HEK293T (cell line): ENCODE results near the gene NBEA.

Experiments
- BHLHE40 ChIP-seq: fragments of 450-650 bp; IDR thresholded peaks from 2 replicates; pipeline ENCODE4 v1.6.1; 2016; ENCODE audit warnings: mild to moderate bottlenecking, moderate library complexity, borderline replicate concordance
- CTBP1 ChIP-seq: fragments of 450-650 bp; IDR thresholded peaks from 2 replicates; pipeline ENCODE4 v1.6.1; 2016; ENCODE audit warnings: borderline replicate concordance
- ELF4 ChIP-seq: fragments of 450-650 bp; IDR thresholded peaks from 2 replicates; pipeline ENCODE4 v1.6.1; 2017; ENCODE audit warnings: antibody characterized with exemption
- FOXA1 ChIP-seq: fragments of 450-650 bp; IDR thresholded peaks from 2 replicates; pipeline ENCODE4 v1.6.1; 2016; ENCODE audit warnings: mild to moderate bottlenecking
- FOXK2 ChIP-seq: fragments of 450-650 bp; IDR thresholded peaks from 2 replicates; pipeline ENCODE4 v1.6.1; 2016; ENCODE audit warnings: mild to moderate bottlenecking
- FOXM1 ChIP-seq: fragments of 450-650 bp; IDR thresholded peaks from 2 replicates; pipeline ENCODE4 v1.6.1; 2017; ENCODE audit warnings: mild to moderate bottlenecking, borderline replicate concordance
- SP1 ChIP-seq: fragments of 450-650 bp; IDR thresholded peaks from 2 replicates; pipeline ENCODE4 v1.6.1; 2017
- SUZ12 ChIP-seq: fragments of 450-650 bp; IDR thresholded peaks from 2 replicates; pipeline ENCODE4 v1.6.1; 2016; ENCODE audit warnings: mild to moderate bottlenecking
- TARDBP ChIP-seq: fragments of 450-650 bp; IDR thresholded peaks from 2 replicates; pipeline ENCODE4 v1.6.1; 2016
- TF ChIP-seq, protein P1 (sequence below): fragments of 450-650 bp; IDR thresholded peaks from 2 replicates; pipeline ENCODE4 v1.6.1; 2016

GRCh38 chr13:35697186-35697730 lies 755.2 kb downstream of the NBEA start:
- TF ChIP-seq SP1, result no peak
- no peak for TF ChIP-seq ELF4
- no peak for TF ChIP-seq BHLHE40
- no peak for TF ChIP-seq FOXK2
- no peak for TF ChIP-seq FOXA1
- no peak for TF ChIP-seq CTBP1
- no peak for TF ChIP-seq FOXM1
- no peak for TF ChIP-seq SUZ12
- TF ChIP-seq, protein P1, sequence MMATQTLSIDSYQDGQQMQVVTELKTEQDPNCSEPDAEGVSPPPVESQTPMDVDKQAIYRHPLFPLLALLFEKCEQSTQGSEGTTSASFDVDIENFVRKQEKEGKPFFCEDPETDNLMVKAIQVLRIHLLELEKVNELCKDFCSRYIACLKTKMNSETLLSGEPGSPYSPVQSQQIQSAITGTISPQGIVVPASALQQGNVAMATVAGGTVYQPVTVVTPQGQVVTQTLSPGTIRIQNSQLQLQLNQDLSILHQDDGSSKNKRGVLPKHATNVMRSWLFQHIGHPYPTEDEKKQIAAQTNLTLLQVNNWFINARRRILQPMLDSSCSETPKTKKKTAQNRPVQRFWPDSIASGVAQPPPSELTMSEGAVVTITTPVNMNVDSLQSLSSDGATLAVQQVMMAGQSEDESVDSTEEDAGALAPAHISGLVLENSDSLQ, result no peak
- TF ChIP-seq TARDBP, result no peak
